SK-N-SH (cell line): ENCODE data around the gene C2CD3.

Experiments used
- CHD2 ChIP-seq: fragments of 150-350 bp; IDR thresholded peaks from 2 replicates; pipeline ENCODE4 v1.6.1; 2018; ENCODE audit warnings: low read length; ENCODE audit not compliant: partially characterized antibody
- FOXJ3 ChIP-seq: sonication (generic); formaldehyde crosslinking; IDR thresholded peaks from 2 replicates; pipeline ENCODE4 v1.5.1; 2020; ENCODE audit warnings: mild to moderate bottlenecking, missing genetic modification reagents
- FOXM1 ChIP-seq: IDR thresholded peaks from 2 replicates; pipeline ENCODE4 v1.4.0; 2012; ENCODE audit warnings: low read depth, mild to moderate bottlenecking
- POLR2AphosphoS5 ChIP-seq: IDR thresholded peaks from 2 replicates; pipeline ENCODE4 v1.6.1; 2012; ENCODE audit warnings: low read depth, low read length
- RAD21 ChIP-seq: IDR thresholded peaks from 2 replicates; pipeline ENCODE4 v1.6.1; 2012; ENCODE audit warnings: mild to moderate bottlenecking, low read length
- YY1 ChIP-seq: IDR thresholded peaks from 2 replicates; pipeline ENCODE4 v1.4.0; 2012; ENCODE audit warnings: low read depth, mild to moderate bottlenecking
- TF ChIP-seq, protein P1 (sequence below): fragments of 200-600 bp; sonication (generic); IDR thresholded peaks from 2 replicates; pipeline ENCODE4 v1.6.1; 2017; ENCODE audit warnings: antibody characterized with exemption, mild to moderate bottlenecking, moderate library complexity
- TF ChIP-seq, protein P2 (sequence below): IDR thresholded peaks from 2 replicates; pipeline ENCODE4 v1.6.1; 2012; ENCODE audit warnings: mild to moderate bottlenecking, low read depth, low read length, moderate library complexity
- TF ChIP-seq, protein P3 (sequence below): IDR thresholded peaks from 2 replicates; pipeline ENCODE4 v1.4.0; 2012; ENCODE audit warnings: low read depth, borderline replicate concordance

- TF ChIP-seq, protein P1, sequence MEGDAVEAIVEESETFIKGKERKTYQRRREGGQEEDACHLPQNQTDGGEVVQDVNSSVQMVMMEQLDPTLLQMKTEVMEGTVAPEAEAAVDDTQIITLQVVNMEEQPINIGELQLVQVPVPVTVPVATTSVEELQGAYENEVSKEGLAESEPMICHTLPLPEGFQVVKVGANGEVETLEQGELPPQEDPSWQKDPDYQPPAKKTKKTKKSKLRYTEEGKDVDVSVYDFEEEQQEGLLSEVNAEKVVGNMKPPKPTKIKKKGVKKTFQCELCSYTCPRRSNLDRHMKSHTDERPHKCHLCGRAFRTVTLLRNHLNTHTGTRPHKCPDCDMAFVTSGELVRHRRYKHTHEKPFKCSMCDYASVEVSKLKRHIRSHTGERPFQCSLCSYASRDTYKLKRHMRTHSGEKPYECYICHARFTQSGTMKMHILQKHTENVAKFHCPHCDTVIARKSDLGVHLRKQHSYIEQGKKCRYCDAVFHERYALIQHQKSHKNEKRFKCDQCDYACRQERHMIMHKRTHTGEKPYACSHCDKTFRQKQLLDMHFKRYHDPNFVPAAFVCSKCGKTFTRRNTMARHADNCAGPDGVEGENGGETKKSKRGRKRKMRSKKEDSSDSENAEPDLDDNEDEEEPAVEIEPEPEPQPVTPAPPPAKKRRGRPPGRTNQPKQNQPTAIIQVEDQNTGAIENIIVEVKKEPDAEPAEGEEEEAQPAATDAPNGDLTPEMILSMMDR: no peak
- TF ChIP-seq POLR2AphosphoS5 (no peak), CHD2 (no peak), YY1 (no peak), RAD21 (no peak), FOXJ3 (CRISPR knock-in tag) (no peak), FOXM1 (no peak)
- TF ChIP-seq, protein P2, sequence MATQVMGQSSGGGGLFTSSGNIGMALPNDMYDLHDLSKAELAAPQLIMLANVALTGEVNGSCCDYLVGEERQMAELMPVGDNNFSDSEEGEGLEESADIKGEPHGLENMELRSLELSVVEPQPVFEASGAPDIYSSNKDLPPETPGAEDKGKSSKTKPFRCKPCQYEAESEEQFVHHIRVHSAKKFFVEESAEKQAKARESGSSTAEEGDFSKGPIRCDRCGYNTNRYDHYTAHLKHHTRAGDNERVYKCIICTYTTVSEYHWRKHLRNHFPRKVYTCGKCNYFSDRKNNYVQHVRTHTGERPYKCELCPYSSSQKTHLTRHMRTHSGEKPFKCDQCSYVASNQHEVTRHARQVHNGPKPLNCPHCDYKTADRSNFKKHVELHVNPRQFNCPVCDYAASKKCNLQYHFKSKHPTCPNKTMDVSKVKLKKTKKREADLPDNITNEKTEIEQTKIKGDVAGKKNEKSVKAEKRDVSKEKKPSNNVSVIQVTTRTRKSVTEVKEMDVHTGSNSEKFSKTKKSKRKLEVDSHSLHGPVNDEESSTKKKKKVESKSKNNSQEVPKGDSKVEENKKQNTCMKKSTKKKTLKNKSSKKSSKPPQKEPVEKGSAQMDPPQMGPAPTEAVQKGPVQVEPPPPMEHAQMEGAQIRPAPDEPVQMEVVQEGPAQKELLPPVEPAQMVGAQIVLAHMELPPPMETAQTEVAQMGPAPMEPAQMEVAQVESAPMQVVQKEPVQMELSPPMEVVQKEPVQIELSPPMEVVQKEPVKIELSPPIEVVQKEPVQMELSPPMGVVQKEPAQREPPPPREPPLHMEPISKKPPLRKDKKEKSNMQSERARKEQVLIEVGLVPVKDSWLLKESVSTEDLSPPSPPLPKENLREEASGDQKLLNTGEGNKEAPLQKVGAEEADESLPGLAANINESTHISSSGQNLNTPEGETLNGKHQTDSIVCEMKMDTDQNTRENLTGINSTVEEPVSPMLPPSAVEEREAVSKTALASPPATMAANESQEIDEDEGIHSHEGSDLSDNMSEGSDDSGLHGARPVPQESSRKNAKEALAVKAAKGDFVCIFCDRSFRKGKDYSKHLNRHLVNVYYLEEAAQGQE: no peak
- TF ChIP-seq, protein P3, sequence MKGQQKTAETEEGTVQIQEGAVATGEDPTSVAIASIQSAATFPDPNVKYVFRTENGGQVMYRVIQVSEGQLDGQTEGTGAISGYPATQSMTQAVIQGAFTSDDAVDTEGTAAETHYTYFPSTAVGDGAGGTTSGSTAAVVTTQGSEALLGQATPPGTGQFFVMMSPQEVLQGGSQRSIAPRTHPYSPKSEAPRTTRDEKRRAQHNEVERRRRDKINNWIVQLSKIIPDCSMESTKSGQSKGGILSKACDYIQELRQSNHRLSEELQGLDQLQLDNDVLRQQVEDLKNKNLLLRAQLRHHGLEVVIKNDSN: no peak
These were observed 76.4 kb downstream of the C2CD3 start for GRCh38 chr11:74094393-74094792.
